H1 (cell line): ENCODE measurements around the gene CACNA1C.

Source experiments
- CREB1 ChIP-seq: IDR thresholded peaks from 2 replicates; pipeline ENCODE4 v1.6.1; 2012; ENCODE audit warnings: inconsistent platforms
- EP300 ChIP-seq, 2 experiments: IDR thresholded peaks; 1 replicate in 1 of 2; 2 replicates in 1 of 2; pipeline ENCODE4 v1.6.1; 2011 to 2012; ENCODE audit warnings: low read depth in 2 of 2, low read length in 2 of 2, mild to moderate bottlenecking in 2 of 2, borderline replicate concordance in 1 of 2, inconsistent platforms in 1 of 2, moderate library complexity in 1 of 2
- GABPA ChIP-seq: IDR thresholded peaks from 2 replicates; pipeline ENCODE4 v1.6.1; 2011; ENCODE audit warnings: mild to moderate bottlenecking, low read length, moderate library complexity, borderline replicate concordance; ENCODE audit not compliant: insufficient read depth
- JUND ChIP-seq: IDR thresholded peaks from 2 replicates; pipeline ENCODE4 v1.6.1; 2011; ENCODE audit warnings: mild to moderate bottlenecking, improper control_type of control experiment, low read length
- POLR2A ChIP-seq, 2 experiments: IDR thresholded peaks; 1 replicate in 1 of 2; 2 replicates in 1 of 2; pipeline ENCODE4 v1.6.1; 2011; ENCODE audit warnings: low read depth in 2 of 2, low read length in 2 of 2, mild to moderate bottlenecking in 2 of 2; ENCODE audit errors: control extremely low read depth in 1 of 2
- POLR2AphosphoS5 ChIP-seq: IDR thresholded peaks from 2 replicates; pipeline ENCODE4 v1.6.1; 2011; ENCODE audit warnings: low read depth, low read length
- RAD21 ChIP-seq, 2 experiments: IDR thresholded peaks in 1 of 2; conservative IDR thresholded peaks in 1 of 2; 2 replicates each; pipeline ENCODE4 v1.6.1; 2011; ENCODE audit warnings: low read depth in 2 of 2, low read length in 2 of 2, improper control_type of control experiment in 1 of 2, inconsistent platforms in 1 of 2, mild to moderate bottlenecking in 1 of 2, moderate library complexity in 1 of 2
- SIN3A ChIP-seq, 2 experiments: IDR thresholded peaks in 1 of 2; conservative IDR thresholded peaks in 1 of 2; 2 replicates each; pipeline ENCODE4 v1.6.1; 2011 to 2012; ENCODE audit warnings: low read length in 2 of 2, improper control_type of control experiment in 1 of 2, low read depth in 1 of 2, mild to moderate bottlenecking in 1 of 2
- SP1 ChIP-seq: IDR thresholded peaks from 2 replicates; pipeline ENCODE4 v1.6.1; 2011; ENCODE audit warnings: low read depth, low read length
- SRF ChIP-seq: IDR thresholded peaks from 2 replicates; pipeline ENCODE4 v1.6.1; 2011; ENCODE audit warnings: mild to moderate bottlenecking, low read depth, low read length, moderate library complexity
- ZNF274 ChIP-seq: IDR thresholded peaks from 2 replicates; pipeline ENCODE4 v1.7.0; 2012; ENCODE audit warnings: low read length, borderline replicate concordance; ENCODE audit errors: extremely low read depth
- TF ChIP-seq, protein P1 (sequence below), 3 experiments: IDR thresholded peaks; 1 replicate in 2 of 3; 2 replicates in 1 of 3; pipeline versions ENCODE4 v1.5.1 to v1.6.1; 2011; ENCODE audit warnings: low read length in 3 of 3, mild to moderate bottlenecking in 3 of 3, inconsistent platforms in 2 of 3, low read depth in 1 of 3, moderate library complexity in 1 of 3; ENCODE audit not compliant: insufficient read depth in 1 of 3; ENCODE audit errors: control extremely low read depth in 1 of 3
- TF ChIP-seq, protein P2 (sequence below): IDR thresholded peaks from 2 replicates; pipeline ENCODE4 v1.6.1; 2011; ENCODE audit warnings: low read length, improper control_type of control experiment
- TF ChIP-seq, protein P3 (sequence below): IDR thresholded peaks from 2 replicates; pipeline ENCODE4 v1.6.1; 2012; ENCODE audit warnings: low read length, inconsistent platforms

DNA sequence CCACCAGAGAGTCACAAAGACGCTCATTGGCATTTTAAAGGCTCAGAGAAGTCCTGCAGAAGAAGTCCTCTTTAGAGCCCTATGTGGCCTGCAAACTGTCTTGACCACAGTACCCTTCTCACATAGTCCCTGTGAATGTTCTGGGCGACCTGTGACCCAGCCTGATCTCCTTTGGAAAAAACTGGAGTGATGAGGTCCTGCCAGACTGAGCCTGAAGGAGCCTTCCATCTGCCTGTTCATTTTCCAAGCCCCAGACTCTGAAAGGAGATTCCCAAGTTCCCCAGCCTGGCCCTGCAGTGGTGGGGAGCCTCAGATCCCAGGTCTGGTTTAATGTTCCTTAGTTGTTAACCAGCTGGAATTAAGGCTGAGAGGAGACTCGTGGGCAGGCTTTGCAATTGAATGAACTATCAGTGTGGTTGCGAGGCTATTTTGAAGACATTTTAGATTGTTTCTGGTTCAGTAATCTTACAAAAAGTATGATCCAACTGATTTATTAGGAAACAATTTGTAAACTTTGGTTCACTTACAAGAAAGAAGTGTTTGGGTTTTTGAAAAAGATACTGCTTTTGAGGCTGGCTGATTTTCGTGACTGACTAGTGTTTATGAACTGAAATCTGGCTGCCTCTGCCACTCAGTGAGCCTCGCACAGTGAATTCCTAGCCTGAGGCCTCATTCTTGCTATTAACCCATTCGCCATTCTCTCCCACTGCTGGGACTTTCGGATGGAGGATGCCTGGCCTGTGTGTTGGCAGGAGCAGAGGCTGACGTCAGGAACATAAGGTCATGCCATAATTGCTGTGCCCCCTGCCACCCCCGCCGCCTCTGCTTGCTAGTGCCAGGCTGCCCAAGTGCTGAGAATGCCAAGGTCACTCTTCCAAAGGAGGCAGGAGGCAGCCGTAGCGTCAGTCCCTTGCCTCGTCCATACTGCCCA, 249.0 kb downstream of the CACNA1C start:
- TF ChIP-seq ZNF274 = no peak
- TF ChIP-seq, protein P1, sequence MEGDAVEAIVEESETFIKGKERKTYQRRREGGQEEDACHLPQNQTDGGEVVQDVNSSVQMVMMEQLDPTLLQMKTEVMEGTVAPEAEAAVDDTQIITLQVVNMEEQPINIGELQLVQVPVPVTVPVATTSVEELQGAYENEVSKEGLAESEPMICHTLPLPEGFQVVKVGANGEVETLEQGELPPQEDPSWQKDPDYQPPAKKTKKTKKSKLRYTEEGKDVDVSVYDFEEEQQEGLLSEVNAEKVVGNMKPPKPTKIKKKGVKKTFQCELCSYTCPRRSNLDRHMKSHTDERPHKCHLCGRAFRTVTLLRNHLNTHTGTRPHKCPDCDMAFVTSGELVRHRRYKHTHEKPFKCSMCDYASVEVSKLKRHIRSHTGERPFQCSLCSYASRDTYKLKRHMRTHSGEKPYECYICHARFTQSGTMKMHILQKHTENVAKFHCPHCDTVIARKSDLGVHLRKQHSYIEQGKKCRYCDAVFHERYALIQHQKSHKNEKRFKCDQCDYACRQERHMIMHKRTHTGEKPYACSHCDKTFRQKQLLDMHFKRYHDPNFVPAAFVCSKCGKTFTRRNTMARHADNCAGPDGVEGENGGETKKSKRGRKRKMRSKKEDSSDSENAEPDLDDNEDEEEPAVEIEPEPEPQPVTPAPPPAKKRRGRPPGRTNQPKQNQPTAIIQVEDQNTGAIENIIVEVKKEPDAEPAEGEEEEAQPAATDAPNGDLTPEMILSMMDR (IDR thresholded peaks at IDR 0.05; ENCODE audit: control extremely low read depth in 1 of 3, insufficient read depth in 1 of 3, low read depth in 1 of 3, low read length in 3 of 3) = no peak
- no peak for TF ChIP-seq POLR2AphosphoS5
- no peak for TF ChIP-seq JUND
- TF ChIP-seq SP1 = no peak
- no peak for TF ChIP-seq SRF
- TF ChIP-seq POLR2A (IDR thresholded peaks at IDR 0.05; ENCODE audit: control extremely low read depth in 1 of 2, low read depth in 2 of 2, low read length in 2 of 2) = no peak
- TF ChIP-seq EP300 (IDR thresholded peaks at IDR 0.05; ENCODE audit: borderline replicate concordance in 1 of 2, low read depth in 2 of 2, low read length in 2 of 2) = no peak
- TF ChIP-seq, protein P2, sequence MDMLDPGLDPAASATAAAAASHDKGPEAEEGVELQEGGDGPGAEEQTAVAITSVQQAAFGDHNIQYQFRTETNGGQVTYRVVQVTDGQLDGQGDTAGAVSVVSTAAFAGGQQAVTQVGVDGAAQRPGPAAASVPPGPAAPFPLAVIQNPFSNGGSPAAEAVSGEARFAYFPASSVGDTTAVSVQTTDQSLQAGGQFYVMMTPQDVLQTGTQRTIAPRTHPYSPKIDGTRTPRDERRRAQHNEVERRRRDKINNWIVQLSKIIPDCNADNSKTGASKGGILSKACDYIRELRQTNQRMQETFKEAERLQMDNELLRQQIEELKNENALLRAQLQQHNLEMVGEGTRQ = no peak
- no peak for TF ChIP-seq SIN3A (conservative IDR thresholded peaks at IDR 0.05 in 1 of 2, IDR thresholded peaks at IDR 0.05 in 1 of 2; ENCODE audit: low read depth in 1 of 2, low read length in 2 of 2)
- no peak for TF ChIP-seq CREB1
- TF ChIP-seq, protein P3, sequence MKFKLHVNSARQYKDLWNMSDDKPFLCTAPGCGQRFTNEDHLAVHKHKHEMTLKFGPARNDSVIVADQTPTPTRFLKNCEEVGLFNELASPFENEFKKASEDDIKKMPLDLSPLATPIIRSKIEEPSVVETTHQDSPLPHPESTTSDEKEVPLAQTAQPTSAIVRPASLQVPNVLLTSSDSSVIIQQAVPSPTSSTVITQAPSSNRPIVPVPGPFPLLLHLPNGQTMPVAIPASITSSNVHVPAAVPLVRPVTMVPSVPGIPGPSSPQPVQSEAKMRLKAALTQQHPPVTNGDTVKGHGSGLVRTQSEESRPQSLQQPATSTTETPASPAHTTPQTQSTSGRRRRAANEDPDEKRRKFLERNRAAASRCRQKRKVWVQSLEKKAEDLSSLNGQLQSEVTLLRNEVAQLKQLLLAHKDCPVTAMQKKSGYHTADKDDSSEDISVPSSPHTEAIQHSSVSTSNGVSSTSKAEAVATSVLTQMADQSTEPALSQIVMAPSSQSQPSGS = no peak
- TF ChIP-seq RAD21 (IDR thresholded peaks at IDR 0.05 in 1 of 2, conservative IDR thresholded peaks at IDR 0.05 in 1 of 2; ENCODE audit: low read depth in 2 of 2, low read length in 2 of 2) = no peak
- no peak for TF ChIP-seq GABPA
